ENCODE data around the gene TAOK3.

TAOK3 gene

GRCh38 chr12:118193477-118193876 is 179.2 kb downstream of the TAOK3 start:
- Histone ChIP-seq H3K36me3 (replicated peaks; ENCODE audit: low read depth, low read length) (peaks cover 4% of the 10 kb centered on the region), H3K9ac (ENCODE audit: low read length) (no peak overlapping the region), H3K4me3 (ENCODE audit: low read length) (no peak overlapping the region), H3K9me3 (ENCODE audit: insufficient read depth, low read length) (no peaks in the 10 kb centered on the region), H3K4me2 (ENCODE audit: low read length) (no peak overlapping the region), H3K27ac (ENCODE audit: low read length) (no peak overlapping the region), H3K27me3 (ENCODE audit: low read depth, low read length) (no peaks in the 10 kb centered on the region), H2AFZ (ENCODE audit: low read depth, low read length) (no peak overlapping the region), H4K20me1 (ENCODE audit: insufficient read depth, low read length) (no peaks in the 10 kb centered on the region), H3K79me2 (ENCODE audit: low read length) (no peaks in the 10 kb centered on the region), H3K4me1 (ENCODE audit: low read length) (no peaks in the 10 kb centered on the region)
- TF ChIP-seq EZH2phosphoT487 (IDR thresholded peaks at IDR 0.05; ENCODE audit: low read depth), result no peak
- no peak for TF ChIP-seq CTCF (IDR thresholded peaks at IDR 0.05; ENCODE audit: low read depth, low read length)

GRCh38 chr12:118190266-118190665 is 182.4 kb downstream of the TAOK3 start:
- Histone ChIP-seq H3K79me2 (ENCODE audit: low read length) (no peaks in the 10 kb centered on the region), H3K4me2 (ENCODE audit: low read length) (no peak overlapping the region), H3K9me3 (ENCODE audit: insufficient read depth, low read length) (no peaks in the 10 kb centered on the region), H3K27me3 (ENCODE audit: low read depth, low read length) (no peaks in the 10 kb centered on the region), H3K4me3 (ENCODE audit: low read length) (no peak overlapping the region), H3K36me3 (replicated peaks; ENCODE audit: low read depth, low read length) (no peaks in the 10 kb centered on the region), H4K20me1 (ENCODE audit: insufficient read depth, low read length) (no peaks in the 10 kb centered on the region), H3K9ac (ENCODE audit: low read length) (no peak overlapping the region), H2AFZ (ENCODE audit: low read depth, low read length) (no peak overlapping the region), H3K27ac (ENCODE audit: low read length) (no peak overlapping the region), H3K4me1 (ENCODE audit: low read length) (peaks cover 11% of the 10 kb centered on the region)
- TF ChIP-seq CTCF (IDR thresholded peaks at IDR 0.05; ENCODE audit: low read depth, low read length) (no peak), EZH2phosphoT487 (IDR thresholded peaks at IDR 0.05; ENCODE audit: low read depth) (no peak)

- H3K4me3 ChIP-seq (ENCODE audit: low read length), result no peak overlapping the region
- peaks cover 13% of the 10 kb centered on the region for H3K4me1 ChIP-seq (ENCODE audit: low read length)
- H3K27me3 ChIP-seq (ENCODE audit: low read depth, low read length), result no peaks in the 10 kb centered on the region
- H3K27ac ChIP-seq (ENCODE audit: low read length), result no peak overlapping the region
- no peak overlapping the region for H2AFZ ChIP-seq (ENCODE audit: low read depth, low read length)
- no peaks in the 10 kb centered on the region for H4K20me1 ChIP-seq (ENCODE audit: insufficient read depth, low read length)
- no peak overlapping the region for H3K9ac ChIP-seq (ENCODE audit: low read length)
- H3K4me2 ChIP-seq (ENCODE audit: low read length), result no peak overlapping the region
- H3K9me3 ChIP-seq (ENCODE audit: insufficient read depth, low read length), result no peaks in the 10 kb centered on the region
- H3K79me2 ChIP-seq (ENCODE audit: low read length), result no peaks in the 10 kb centered on the region
- no peaks in the 10 kb centered on the region for H3K36me3 ChIP-seq (replicated peaks; ENCODE audit: low read depth, low read length)
- TF ChIP-seq CTCF (IDR thresholded peaks at IDR 0.05; ENCODE audit: low read depth, low read length), result no peak
- no peak for TF ChIP-seq EZH2phosphoT487 (IDR thresholded peaks at IDR 0.05; ENCODE audit: low read depth)
Observed at GRCh38 chr12:118189741-118190191, 182.9 kb downstream of the TAOK3 start.

- Histone ChIP-seq H3K79me2 (ENCODE audit: low read length) (no peaks in the 10 kb centered on the region), H3K9me3 (ENCODE audit: insufficient read depth, low read length) (no peaks in the 10 kb centered on the region), H3K4me1 (ENCODE audit: low read length) (peaks cover 22% of the 10 kb centered on the region), H3K4me2 (ENCODE audit: low read length) (no peak overlapping the region), H3K27ac (ENCODE audit: low read length) (no peak overlapping the region), H2AFZ (ENCODE audit: low read depth, low read length) (no peak overlapping the region), H3K36me3 (replicated peaks; ENCODE audit: low read depth, low read length) (no peaks in the 10 kb centered on the region), H3K9ac (ENCODE audit: low read length) (no peak overlapping the region), H3K4me3 (ENCODE audit: low read length) (no peak overlapping the region), H3K27me3 (ENCODE audit: low read depth, low read length) (no peaks in the 10 kb centered on the region), H4K20me1 (ENCODE audit: insufficient read depth, low read length) (no peaks in the 10 kb centered on the region)
- TF ChIP-seq CTCF (IDR thresholded peaks at IDR 0.05; ENCODE audit: low read depth, low read length), result no peak
- TF ChIP-seq EZH2phosphoT487 (IDR thresholded peaks at IDR 0.05; ENCODE audit: low read depth), result no peak
Observed at GRCh38 chr12:118188690-118189371, 183.9 kb downstream of the TAOK3 start.
